ENCODE data around the gene CPPED1.

CPPED1 gene

DNA sequence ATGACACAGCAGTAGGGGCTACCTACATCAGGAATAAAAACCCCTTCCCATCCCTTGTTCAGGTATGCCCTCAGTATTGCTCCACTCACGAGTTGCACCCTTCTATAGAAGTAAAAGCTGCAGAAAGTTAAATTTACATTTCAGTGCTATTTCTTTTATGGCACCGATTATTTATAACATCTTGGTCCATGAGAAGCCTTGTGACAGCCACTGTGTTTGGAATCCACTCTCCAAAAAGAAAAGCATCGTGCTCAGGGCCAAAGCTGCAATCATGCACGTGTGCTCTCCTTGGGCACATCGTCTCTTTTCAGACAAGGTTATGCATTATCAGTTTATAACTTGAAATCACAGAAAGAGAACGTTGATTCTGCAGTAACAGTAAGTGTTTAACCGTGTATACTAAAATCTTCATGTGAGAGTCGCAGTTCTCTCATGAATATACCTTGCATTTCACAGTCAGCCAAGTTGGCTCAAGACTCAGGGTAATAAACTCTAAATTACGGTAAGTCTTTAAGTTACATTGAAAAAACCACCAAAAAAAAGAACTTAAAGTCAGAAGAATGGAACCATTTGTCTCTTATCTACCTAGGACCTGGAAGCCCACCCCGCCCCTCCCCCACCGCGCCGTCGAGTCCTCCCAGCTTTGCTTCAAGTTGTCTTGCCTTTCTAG lies 189.6 kb downstream of the CPPED1 start:
- Histone ChIP-seq H3K4me2 (no peak overlapping the region), H3K4me1 (0 out of 20 replicates have a peak, but pooled peaks cover 0 to 3% (median 0%) of the 10 kb centered on the region in 10 experiments), H3K27ac (no peak overlapping the region)

GRCh38 chr16:12613131-12613991 lies 190.3 kb downstream of the CPPED1 start:
- no peak overlapping the region; a peak in 1 of 22 replicates for H3K4me2 ChIP-seq
- H3K4me3 ChIP-seq: no peak overlapping the region

More for the DNA sequence above, 189.6 kb downstream of the CPPED1 start:
- Histone ChIP-seq H4K20me1 (no peaks in the 10 kb centered on the region), H3K9ac (no peak overlapping the region), H3K9me3 (replicated peaks in 1 of 11) (peaks cover 0 to 10% (median 0%) of the 10 kb centered on the region in 11 experiments; a peak in 6 of 22 replicates), H3K36me3 (no peaks in the 10 kb centered on the region), H3K27me3 (no peaks in the 10 kb centered on the region), H3K4me3 (no peak overlapping the region)
- no peak for TF ChIP-seq Cebpa-rat (IDR thresholded peaks at IDR 0.05)

GRCh38 chr16:12612598-12613101 lies 191.0 kb downstream of the CPPED1 start:
- Histone ChIP-seq H3K4me3 (no peak overlapping the region), H3K4me2 (no peak overlapping the region)

More at GRCh38 chr16:12613131-12613991, 190.3 kb downstream of the CPPED1 start:
- no peaks in the 10 kb centered on the region for H3K27me3 ChIP-seq
- H3K9ac ChIP-seq: no peak overlapping the region
- TF ChIP-seq Cebpa-rat (IDR thresholded peaks at IDR 0.05): no peak
- H4K20me1 ChIP-seq: no peaks in the 10 kb centered on the region
- H3K9me3 ChIP-seq (replicated peaks in 1 of 11): peaks cover 6 to 18% (median 7%) of the 10 kb centered on the region in 11 experiments; a peak in 15 of 22 replicates
- H3K36me3 ChIP-seq: no peaks in the 10 kb centered on the region
- H3K27ac ChIP-seq: no peak overlapping the region
- 0 out of 20 replicates have a peak, but pooled peaks cover 0 to 3% (median 0%) of the 10 kb centered on the region in 10 experiments for H3K4me1 ChIP-seq

DNA sequence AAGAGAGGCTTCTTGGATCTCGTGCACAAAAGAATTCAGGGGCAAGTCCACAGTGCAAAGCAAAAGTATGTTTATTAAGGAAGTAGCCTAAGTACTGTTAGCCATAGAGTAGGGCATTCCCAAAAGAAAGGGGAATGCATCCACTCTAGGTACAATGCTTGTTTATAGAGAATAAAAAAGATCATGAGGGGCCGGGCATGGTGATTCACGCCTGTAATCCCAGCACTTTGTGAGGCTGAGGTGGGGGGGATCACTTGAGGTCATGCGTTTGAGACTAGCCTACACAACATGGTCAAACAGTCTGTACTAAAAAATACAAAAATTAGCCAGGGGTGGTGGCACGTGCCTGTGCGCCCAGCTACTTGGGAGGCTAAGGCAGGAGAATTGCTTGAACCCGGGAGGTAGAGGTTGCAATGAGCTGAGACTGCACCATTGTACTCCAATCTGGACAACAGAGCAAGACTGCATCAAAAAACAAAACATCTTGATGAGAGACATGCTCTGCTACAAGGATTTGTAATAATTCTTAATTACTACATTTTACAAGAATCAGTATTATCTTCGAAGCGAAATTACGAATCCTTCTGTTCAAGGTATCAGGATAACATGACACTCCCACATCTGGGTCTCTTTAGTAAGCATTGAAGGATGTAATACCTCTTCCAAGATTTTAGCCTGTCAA lies 191.6 kb downstream of the CPPED1 start:
- H3K27ac ChIP-seq: no peak overlapping the region
- H4K20me1 ChIP-seq: no peaks in the 10 kb centered on the region
- peaks cover 6 to 26% (median 15%) of the 10 kb centered on the region in 11 experiments; a peak in 18 of 22 replicates for H3K9me3 ChIP-seq (replicated peaks in 1 of 11)
- no peak for TF ChIP-seq Cebpa-rat (IDR thresholded peaks at IDR 0.05)
- H3K27me3 ChIP-seq: no peaks in the 10 kb centered on the region
- H3K4me1 ChIP-seq: 0 out of 20 replicates have a peak, but pooled peaks cover 0 to 3% (median 0%) of the 10 kb centered on the region in 10 experiments
- H3K4me3 ChIP-seq: no peak overlapping the region
- no peak overlapping the region for H3K9ac ChIP-seq
- H3K36me3 ChIP-seq: no peaks in the 10 kb centered on the region
- H3K4me2 ChIP-seq: no peak overlapping the region

More at GRCh38 chr16:12612598-12613101, 191.0 kb downstream of the CPPED1 start:
- Histone ChIP-seq H3K4me1 (0 out of 20 replicates have a peak, but pooled peaks cover 0 to 3% (median 0%) of the 10 kb centered on the region in 10 experiments), H4K20me1 (no peaks in the 10 kb centered on the region), H3K9ac (no peak overlapping the region), H3K36me3 (no peaks in the 10 kb centered on the region), H3K27me3 (no peaks in the 10 kb centered on the region), H3K9me3 (replicated peaks in 1 of 11) (peaks cover 6 to 25% (median 14%) of the 10 kb centered on the region in 11 experiments; a peak in 18 of 22 replicates), H3K27ac (no peak overlapping the region)
- no peak for TF ChIP-seq Cebpa-rat (IDR thresholded peaks at IDR 0.05)

- no peak for TF ChIP-seq Cebpa-rat (IDR thresholded peaks at IDR 0.05)
- Histone ChIP-seq H3K4me1 (0 out of 20 replicates have a peak, but pooled peaks cover 0 to 3% (median 0%) of the 10 kb centered on the region in 10 experiments), H3K27ac (no peak overlapping the region), H4K20me1 (no peaks in the 10 kb centered on the region), H3K9ac (no peak overlapping the region), H3K4me2 (no peak overlapping the region), H3K9me3 (replicated peaks in 1 of 11) (peaks cover 6 to 26% (median 16%) of the 10 kb centered on the region in 11 experiments; a peak in 18 of 22 replicates), H3K27me3 (no peaks in the 10 kb centered on the region), H3K36me3 (no peaks in the 10 kb centered on the region), H3K4me3 (no peak overlapping the region)
Observed at GRCh38 chr16:12611006-12611477, 192.6 kb downstream of the CPPED1 start.

DNA sequence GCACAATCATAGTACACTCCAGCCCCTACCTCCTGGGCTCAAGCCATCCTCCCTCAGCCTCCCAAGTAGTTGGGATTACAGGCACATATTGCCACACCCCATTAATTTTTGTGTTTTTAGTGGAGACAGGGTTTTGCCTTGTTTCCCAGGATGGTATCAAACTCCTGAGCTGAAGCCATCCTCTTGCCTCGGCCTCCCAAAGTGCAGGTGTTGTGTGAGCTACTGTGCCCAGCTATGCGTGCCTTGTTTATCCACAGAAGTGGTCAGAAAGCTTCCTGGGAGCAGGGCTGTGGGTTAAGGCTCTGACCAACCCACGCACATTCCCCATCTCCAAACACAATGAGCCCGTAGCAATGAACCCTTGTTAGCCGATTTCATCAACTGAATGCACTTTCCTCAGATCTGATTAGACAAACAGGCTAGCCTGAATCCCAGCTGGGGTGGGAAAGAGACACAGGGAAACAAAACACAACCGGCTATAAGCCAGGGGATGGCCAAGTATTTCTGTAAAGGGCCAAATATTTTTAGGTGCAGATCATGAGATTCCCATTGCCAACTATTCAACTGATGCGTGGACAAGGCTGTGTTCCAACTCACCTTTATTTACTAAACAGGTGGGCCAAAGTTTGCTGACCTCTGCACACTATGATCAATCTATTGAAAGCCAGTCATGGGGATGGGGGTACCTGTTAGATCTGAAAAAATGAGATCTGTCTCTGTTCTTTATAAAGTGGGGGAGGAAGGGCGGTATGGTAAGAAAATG lies 193.6 kb downstream of the CPPED1 start:
- H3K4me1 ChIP-seq: 0 out of 20 replicates have a peak, but pooled peaks cover 0 to 3% (median 0%) of the 10 kb centered on the region in 10 experiments
- peaks cover 6 to 26% (median 16%) of the 10 kb centered on the region in 11 experiments; a peak in 18 of 22 replicates for H3K9me3 ChIP-seq (replicated peaks in 1 of 11)
- no peaks in the 10 kb centered on the region for H3K27me3 ChIP-seq
- H4K20me1 ChIP-seq: no peaks in the 10 kb centered on the region
- H3K4me2 ChIP-seq: no peak overlapping the region
- H3K9ac ChIP-seq: no peak overlapping the region
- H3K27ac ChIP-seq: no peak overlapping the region
- TF ChIP-seq Cebpa-rat (IDR thresholded peaks at IDR 0.05): no peak
- no peaks in the 10 kb centered on the region for H3K36me3 ChIP-seq
- H3K4me3 ChIP-seq: no peak overlapping the region
